MG63 (cell line): ENCODE data around the gene MEDAG. TPM values are rescaled to one million over a fixed set of nuclear protein-coding genes. Genes with fewer than 3 reads are reported as not detected.
"Not testable (repeated sequence)": the region's sequence is repeated elsewhere in the genome, so short reads cannot be mapped to it uniquely, and the experiment has no call there.

Source experiments
- DNase-seq: peaks from one replicate; pipeline ENCODE4 v3.0.0-alpha.2; 2020
- H3K27me3 ChIP-seq: fragments of 250-450 bp; sonication (Bioruptor Pico); 2 replicates; pipeline ENCODE4 v1.5.1; 2020; ENCODE audit warnings: mild to moderate bottlenecking, moderate library complexity
- H3K36me3 ChIP-seq: fragments of 250-450 bp; sonication (Bioruptor Pico); 2 replicates; pipeline ENCODE4 v1.5.1; 2020; ENCODE audit warnings: mild to moderate bottlenecking, moderate library complexity
- H3K4me3 ChIP-seq: fragments of 250-450 bp; sonication (Bioruptor Pico); 2 replicates; pipeline ENCODE4 v1.5.1; 2020; ENCODE audit warnings: mild to moderate bottlenecking, moderate library complexity
- H3K9me3 ChIP-seq: fragments of 250-450 bp; sonication (Bioruptor Pico); 2 replicates; pipeline ENCODE4 v1.5.1; 2020; ENCODE audit warnings: mild to moderate bottlenecking, moderate library complexity
- total RNA-seq: library from RNA; depleted of rRNA; stranded (reverse); fragments of >200 nt; shearing (Covaris generic); gene quantifications from 2 replicates; pipeline ENCODE4 v1.2.3, GENCODE V29; 2014; ENCODE audit warnings: low replicate concordance

MEDAG gene
- total RNA-seq, 1 experiment from 2014 or later, result 1.1 TPM

GRCh38 chr13:30920162-30920909, 14.3 kb downstream of the MEDAG start:
- Histone ChIP-seq H3K27me3 (no peaks in the 10 kb centered on the region), H3K4me3 (no peak overlapping the region), H3K36me3 (no peaks in the 10 kb centered on the region), H3K9me3 (no peaks in the 10 kb centered on the region)
- DNase-seq, result no peak

GRCh38 chr13:30923418-30923817, 17.3 kb downstream of the MEDAG start:
- H3K27me3 ChIP-seq, result no peaks in the 10 kb centered on the region
- no peak overlapping the region for H3K4me3 ChIP-seq
- no peaks in the 10 kb centered on the region for H3K36me3 ChIP-seq
- DNase-seq, result no peak
- H3K9me3 ChIP-seq, result no peaks in the 10 kb centered on the region

DNA sequence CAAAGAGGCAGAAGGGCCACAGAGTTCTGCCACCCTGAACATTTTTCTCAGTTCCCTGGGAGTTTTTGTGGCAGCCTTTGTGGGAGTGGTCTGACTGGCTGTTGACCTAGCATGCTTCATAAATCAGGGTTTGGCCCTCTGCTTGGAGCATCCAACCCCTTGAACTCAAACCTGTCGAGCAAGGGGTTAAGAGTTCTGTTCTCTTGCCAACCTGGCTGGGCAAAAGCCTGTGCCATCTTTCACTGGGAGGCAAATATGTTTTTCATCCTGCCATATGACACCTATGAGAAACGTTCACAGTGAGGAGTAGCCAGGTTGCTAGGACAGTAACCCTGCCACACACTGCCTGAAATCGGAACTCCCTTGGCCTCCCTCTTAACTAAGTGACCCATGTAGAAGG, 18.6 kb downstream of the MEDAG start:
- Histone ChIP-seq H3K9me3 (no peaks in the 10 kb centered on the region), H3K27me3 (no peaks in the 10 kb centered on the region), H3K36me3 (no peaks in the 10 kb centered on the region), H3K4me3 (no peak overlapping the region)
- no peak for DNase-seq

DNA sequence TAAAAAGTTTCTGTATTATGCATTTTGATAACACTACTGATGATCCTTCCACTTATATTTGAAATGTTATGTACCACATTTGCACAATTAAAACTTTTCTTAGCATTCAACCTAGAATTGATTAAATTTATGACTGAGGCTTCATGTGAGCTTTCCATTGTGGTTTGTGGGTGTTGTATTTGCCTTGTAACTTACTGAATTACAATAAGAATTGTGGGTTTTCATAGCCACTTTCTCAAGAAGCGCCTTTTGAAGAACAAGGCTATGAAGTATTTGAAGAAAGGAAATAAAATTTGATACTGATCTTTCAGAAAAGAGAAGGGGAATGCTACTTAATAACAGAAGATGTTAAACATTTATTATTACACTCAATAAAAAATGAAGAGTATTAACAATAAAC, 19.4 kb downstream of the MEDAG start:
- no peak for DNase-seq
- Histone ChIP-seq H3K4me3 (no peak overlapping the region), H3K27me3 (no peaks in the 10 kb centered on the region), H3K9me3 (no peaks in the 10 kb centered on the region), H3K36me3 (no peaks in the 10 kb centered on the region)

DNA sequence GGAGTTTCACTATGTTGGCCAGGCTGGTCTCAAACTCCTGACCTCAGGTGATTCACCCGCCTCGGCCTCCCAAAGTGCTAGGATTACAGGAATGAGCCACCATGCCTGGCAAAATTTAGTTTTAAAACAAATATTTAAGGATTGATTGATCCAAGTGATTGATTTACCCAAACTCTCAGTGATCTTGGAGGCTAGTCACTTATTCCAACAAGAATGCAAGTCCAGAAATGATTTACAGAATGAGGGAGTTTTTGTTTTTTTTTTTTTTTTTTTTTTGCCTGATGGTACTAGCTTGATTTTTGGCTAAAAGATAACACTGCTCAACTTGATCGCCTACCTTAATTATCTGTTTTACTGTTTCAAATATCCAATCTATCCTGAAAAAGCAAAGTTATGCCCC, 20.7 kb downstream of the MEDAG start:
- H3K4me3 ChIP-seq, result no peak overlapping the region
- H3K36me3 ChIP-seq, result no peaks in the 10 kb centered on the region
- no peak for DNase-seq
- no peaks in the 10 kb centered on the region for H3K27me3 ChIP-seq
- H3K9me3 ChIP-seq, result no peaks in the 10 kb centered on the region

DNA sequence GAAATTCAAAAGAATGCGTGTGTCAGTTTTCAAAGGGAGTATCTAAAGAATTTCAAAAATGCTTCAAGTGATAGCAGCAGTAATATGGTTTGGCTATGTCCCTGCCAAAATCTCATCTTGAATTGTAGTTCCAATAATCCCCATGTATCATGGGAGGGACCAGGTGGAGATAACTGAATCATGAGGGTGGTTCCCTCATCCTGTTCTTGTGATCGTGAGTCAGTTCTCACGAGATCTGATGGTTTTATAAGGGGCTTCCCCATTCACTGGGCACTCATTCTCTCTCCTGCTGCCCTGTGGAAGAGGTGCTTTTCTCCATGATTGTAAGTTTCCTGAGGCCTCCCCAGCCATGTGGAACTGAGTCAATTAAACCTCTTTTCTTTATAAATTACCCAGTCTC, 21.1 kb downstream of the MEDAG start:
- DNase-seq, H3K4me3 ChIP-seq, H3K27me3 ChIP-seq, H3K36me3 ChIP-seq, H3K9me3 ChIP-seq: not testable (repeated sequence)

- Histone ChIP-seq H3K9me3 (no peaks in the 10 kb centered on the region), H3K27me3 (0 out of 2 replicates have a peak, but pooled peaks cover 2% of the 10 kb centered on the region), H3K4me3 (no peak overlapping the region), H3K36me3 (no peaks in the 10 kb centered on the region)
- no peak for DNase-seq
These were observed 21.5 kb downstream of the MEDAG start for GRCh38 chr13:30927595-30927994.

DNA sequence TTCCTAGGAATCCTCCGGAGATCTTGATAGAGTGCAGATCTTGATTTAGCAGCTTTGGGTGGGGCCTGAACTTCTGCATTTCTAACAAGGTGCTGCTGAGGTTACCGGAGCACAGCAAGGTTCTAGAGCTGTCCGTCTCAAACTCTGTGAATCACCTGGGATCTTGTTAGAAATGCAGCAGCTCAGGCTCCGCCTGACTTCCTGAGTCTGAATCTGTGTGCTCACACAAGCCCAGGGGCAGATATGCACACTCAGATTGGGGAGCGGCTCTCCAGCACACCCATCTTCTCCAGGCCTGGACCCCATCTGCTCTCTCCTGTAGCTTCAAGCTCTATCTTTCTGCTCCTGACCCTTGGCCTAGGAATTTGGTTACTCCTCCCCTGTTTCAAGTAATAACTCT, 22.9 kb downstream of the MEDAG start:
- H3K36me3 ChIP-seq, result no peaks in the 10 kb centered on the region
- no peak for DNase-seq
- no peak overlapping the region for H3K4me3 ChIP-seq
- H3K27me3 ChIP-seq, result 0 out of 2 replicates have a peak, but pooled peaks cover 2% of the 10 kb centered on the region
- H3K9me3 ChIP-seq, result no peaks in the 10 kb centered on the region

GRCh38 chr13:30932481-30933353, 26.6 kb downstream of the MEDAG start, which contains the start of gene TEX26:
Gene TEX26, plus strand, starts transcription at chr13:30932656. Its CDS starts 60 bp downstream, at chr13:30932716.
- Histone ChIP-seq H3K9me3 (no peaks in the 10 kb centered on the region), H3K4me3 (no peak within 1 kb of the TSS), H3K27me3 (0 out of 2 replicates have a peak, but pooled peaks cover 2% of the 10 kb centered on the region), H3K36me3 (no peaks in the 10 kb centered on the region)
- no peak for DNase-seq

DNA sequence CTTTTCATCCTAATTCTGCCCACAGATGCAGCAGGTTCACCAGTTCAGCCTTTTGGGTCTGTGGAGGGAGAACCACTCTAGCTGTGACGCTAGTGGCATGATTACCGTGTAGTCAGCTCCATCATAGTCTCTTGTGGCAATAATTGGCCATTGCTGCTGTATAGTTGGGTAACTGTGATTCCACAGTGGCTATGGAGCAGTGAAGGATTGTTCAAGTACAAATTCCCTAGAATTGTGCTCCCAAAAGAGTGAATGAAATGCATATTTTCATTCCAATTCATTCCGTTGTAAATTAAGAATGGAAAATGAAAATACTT, 27.2 kb downstream of the MEDAG start:
- no peaks in the 10 kb centered on the region for H3K9me3 ChIP-seq
- H3K36me3 ChIP-seq, result no peaks in the 10 kb centered on the region
- 0 out of 2 replicates have a peak, but pooled peaks cover 2% of the 10 kb centered on the region for H3K27me3 ChIP-seq
- no peak overlapping the region for H3K4me3 ChIP-seq
- DNase-seq, result no peak

DNA sequence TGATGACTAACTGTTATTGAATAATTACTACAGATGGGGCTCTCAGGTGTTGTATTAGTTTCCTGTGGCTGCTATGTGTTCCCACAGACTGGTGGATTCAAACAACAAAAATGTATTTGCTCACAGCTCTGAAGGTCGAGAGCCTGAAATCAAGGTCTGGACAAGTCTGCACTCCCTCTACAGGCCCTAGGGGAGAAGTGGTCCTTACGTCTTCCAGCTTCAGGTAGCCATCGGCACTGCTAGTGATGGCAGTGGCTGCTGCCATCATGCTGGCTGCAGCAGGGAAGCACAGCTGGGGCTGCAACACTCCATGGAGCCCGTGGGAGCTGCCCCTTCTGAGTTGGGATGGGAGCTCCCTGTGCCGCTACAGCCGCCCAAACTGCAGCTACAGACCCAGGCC, 28.3 kb downstream of the MEDAG start:
- Histone ChIP-seq H3K9me3 (no peaks in the 10 kb centered on the region), H3K4me3 (no peak overlapping the region), H3K36me3 (no peaks in the 10 kb centered on the region), H3K27me3 (0 out of 2 replicates have a peak, but pooled peaks cover 2% of the 10 kb centered on the region)
- no peak for DNase-seq

DNA sequence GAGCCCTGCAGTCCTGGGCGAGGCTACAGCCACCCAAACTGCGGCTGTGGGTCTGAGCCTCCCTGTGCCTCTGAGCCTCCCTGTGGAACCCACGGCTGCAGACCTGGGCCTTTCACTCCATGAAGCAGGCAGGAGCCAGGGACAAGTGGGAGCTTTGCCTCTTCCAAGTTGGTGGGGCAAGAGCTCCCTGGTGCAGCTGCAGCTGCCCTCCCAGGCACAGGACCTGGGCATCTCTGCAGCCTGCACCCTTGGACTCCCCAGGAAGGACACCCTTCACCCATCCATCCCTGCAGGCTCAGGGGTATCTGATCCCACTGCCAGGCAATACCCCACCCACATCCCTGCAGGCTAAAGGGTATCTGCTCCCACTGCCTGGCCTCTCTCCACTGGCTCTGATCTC, 28.7 kb downstream of the MEDAG start:
- 0 out of 2 replicates have a peak, but pooled peaks cover 2% of the 10 kb centered on the region for H3K27me3 ChIP-seq
- no peaks in the 10 kb centered on the region for H3K9me3 ChIP-seq
- DNase-seq, result no peak
- H3K4me3 ChIP-seq, result no peak overlapping the region
- no peaks in the 10 kb centered on the region for H3K36me3 ChIP-seq

GRCh38 chr13:30936971-30937370, 30.9 kb downstream of the MEDAG start:
- H3K9me3 ChIP-seq, result no peaks in the 10 kb centered on the region
- no peaks in the 10 kb centered on the region for H3K36me3 ChIP-seq
- no peak overlapping the region for H3K4me3 ChIP-seq
- DNase-seq, result no peak
- H3K27me3 ChIP-seq, result 0 out of 2 replicates have a peak, but pooled peaks cover 1% of the 10 kb centered on the region

DNA sequence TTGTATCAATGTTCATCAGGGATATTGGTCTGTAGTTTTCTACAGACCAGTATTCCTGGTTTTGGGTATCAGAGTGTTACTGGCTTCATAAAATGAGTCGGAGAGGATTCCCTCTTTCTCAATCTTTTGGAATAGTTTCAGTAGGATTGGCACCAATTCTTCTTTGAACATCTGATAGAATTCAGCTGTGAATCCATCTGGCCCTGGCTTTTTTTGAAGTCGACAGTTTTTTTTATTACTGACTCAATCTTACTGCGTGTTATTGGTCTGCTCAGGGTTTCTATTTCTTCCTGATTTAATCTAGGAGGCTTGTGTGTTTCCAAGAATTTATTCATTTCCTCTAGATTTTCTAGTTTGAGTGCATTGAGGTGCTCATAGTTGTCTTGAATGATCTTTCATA, 37.8 kb downstream of the MEDAG start:
- Histone ChIP-seq H3K4me3 (no peak overlapping the region), H3K36me3 (no peaks in the 10 kb centered on the region), H3K9me3 (peaks cover 3% of the 10 kb centered on the region; the same call in 1 of the 2 replicates), H3K27me3 (0 out of 2 replicates have a peak, but pooled peaks cover 2% of the 10 kb centered on the region)
- DNase-seq, result no peak

DNA sequence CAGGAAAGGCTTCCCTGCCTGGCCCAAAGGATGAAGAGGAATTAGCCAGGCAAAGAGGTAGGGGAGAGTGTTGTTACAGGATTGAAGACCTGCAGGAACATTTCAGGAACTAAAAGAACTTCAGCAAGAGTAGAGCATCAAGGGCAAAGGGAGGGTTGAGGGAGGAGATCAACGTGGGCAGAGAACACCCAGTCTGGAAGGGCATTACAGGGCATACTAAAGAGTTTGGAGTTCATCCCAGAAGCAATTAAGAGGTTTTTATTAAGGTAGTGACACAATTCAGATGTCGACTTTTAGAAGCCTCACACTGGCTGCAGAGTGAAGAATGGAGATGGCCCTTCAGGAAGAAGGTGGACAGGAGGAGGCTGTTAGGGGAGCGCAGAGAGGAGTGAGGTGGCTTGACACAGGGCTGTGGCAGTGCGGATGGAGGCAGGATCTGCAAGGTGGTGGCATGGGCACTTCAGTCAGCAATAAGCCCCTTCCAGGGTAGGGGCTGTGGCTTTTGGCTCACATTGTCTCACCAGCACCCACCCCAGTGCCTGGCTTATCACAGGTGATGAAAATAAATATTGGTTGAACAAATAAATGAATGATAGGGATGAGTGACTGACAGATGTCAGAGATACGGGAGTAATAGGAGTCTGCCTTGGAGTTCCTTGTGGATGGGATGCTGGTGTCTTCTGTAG, 51.3 kb downstream of the MEDAG start:
- no peak for DNase-seq
- peaks cover 8% of the 10 kb centered on the region for H3K9me3 ChIP-seq
- H3K4me3 ChIP-seq, result no peak overlapping the region
- no peaks in the 10 kb centered on the region for H3K36me3 ChIP-seq
- H3K27me3 ChIP-seq, result peaks cover 9% of the 10 kb centered on the region

- Histone ChIP-seq H3K4me3 (no peak overlapping the region), H3K36me3 (no peaks in the 10 kb centered on the region), H3K27me3 (no peaks in the 10 kb centered on the region), H3K9me3 (peaks cover 8% of the 10 kb centered on the region)
- DNase-seq, result no peak
These were observed 53.6 kb downstream of the MEDAG start for GRCh38 chr13:30959678-30960077.

DNA sequence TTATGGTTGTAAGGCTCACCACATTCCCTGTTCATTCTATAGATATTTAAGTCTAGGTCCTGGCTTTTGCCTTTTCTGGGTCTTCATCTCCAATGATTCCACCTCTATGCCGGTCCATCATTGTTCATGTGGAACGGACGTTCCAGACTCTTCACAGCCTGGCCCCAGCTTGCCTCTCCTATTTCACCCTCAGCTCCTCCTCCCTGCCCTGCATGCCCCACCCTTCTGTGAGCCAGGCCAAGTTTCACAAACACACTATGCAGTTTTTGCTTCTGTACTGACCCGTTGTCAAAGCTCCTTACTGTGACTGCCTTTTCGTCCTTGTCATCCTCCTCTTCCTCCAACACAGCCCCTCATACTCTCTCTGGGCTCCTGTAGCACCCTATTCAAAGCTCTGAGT, 57.7 kb downstream of the MEDAG start:
- no peaks in the 10 kb centered on the region for H3K36me3 ChIP-seq
- H3K27me3 ChIP-seq, result no peaks in the 10 kb centered on the region
- no peak overlapping the region for H3K4me3 ChIP-seq
- peak; percentile 17 for DNase-seq
- peaks cover 8% of the 10 kb centered on the region for H3K9me3 ChIP-seq
